CD14-positive monocyte (primary cell): Measurements from ENCODE around the gene P2RX3. TPM values are rescaled to one million over a fixed set of nuclear protein-coding genes. Genes with fewer than 3 reads are reported as not detected.

ENCODE experiments used
- DNase-seq, 3 donors: peaks; one replicate each; pipeline ENCODE4 v3.0.0-alpha.2; 2011 to 2022
- H2AFZ ChIP-seq: 2 replicates; pipeline ENCODE4 v1.6.0; 2012; ENCODE audit warnings: mild to moderate bottlenecking, low read depth, low read length, inconsistent platforms; ENCODE audit not compliant: insufficient read depth, poor library complexity, severe bottlenecking
- H3K27ac ChIP-seq, 2 donors: 1 replicate in 1 of 2; 2 replicates in 1 of 2; pipeline ENCODE4 v1.5.1; 2012 to 2013; ENCODE audit warnings: low read length in 2 of 2, control low read depth in 1 of 2, inconsistent platforms in 1 of 2, low read depth in 1 of 2, mild to moderate bottlenecking in 1 of 2
- H3K27me3 ChIP-seq, 2 donors: one replicate each; pipeline versions ENCODE4 v1.6.0 to v1.6.1; 2011 to 2013; ENCODE audit warnings: low read length in 2 of 2; ENCODE audit not compliant: control insufficient read depth in 2 of 2, insufficient read depth in 2 of 2
- H3K36me3 ChIP-seq, 2 donors: replicated peaks in 1 of 2; 1 replicate in 1 of 2; 2 replicates in 1 of 2; pipeline versions ENCODE4 v1.5.1 to v1.6.1; 2012 to 2013; ENCODE audit warnings: low read length in 2 of 2, control low read depth in 1 of 2, inconsistent platforms in 1 of 2, mild to moderate bottlenecking in 1 of 2; ENCODE audit not compliant: insufficient read depth in 2 of 2, control insufficient read depth in 1 of 2
- H3K4me1 ChIP-seq, 2 donors: 1 replicate in 1 of 2; 2 replicates in 1 of 2; pipeline versions ENCODE4 v1.5.1 to v1.6.1; 2012 to 2013; ENCODE audit warnings: low read length in 2 of 2, control low read depth in 1 of 2, inconsistent platforms in 1 of 2, mild to moderate bottlenecking in 1 of 2, moderate library complexity in 1 of 2; ENCODE audit not compliant: insufficient read depth in 2 of 2, control insufficient read depth in 1 of 2
- H3K4me2 ChIP-seq: replicated peaks from 2 replicates; pipeline ENCODE3; 2012; ENCODE audit warnings: low read length, moderate library complexity, mild to moderate bottlenecking; ENCODE audit not compliant: poor library complexity, severe bottlenecking; ENCODE audit errors: extremely low read depth
- H3K4me3 ChIP-seq, 3 experiments: fragments of 200-600 bp in 1 of 3; sonication (generic) in 1 of 3; replicated peaks in 1 of 3; 1 replicate in 2 of 3; 2 replicates in 1 of 3; pipeline ENCODE4 v1.5.1; 2011 to 2013; ENCODE audit warnings: low read length in 3 of 3, mild to moderate bottlenecking in 3 of 3, control low read depth in 2 of 3, low read depth in 2 of 3, inconsistent platforms in 1 of 3, moderate library complexity in 1 of 3
- H3K79me2 ChIP-seq: 2 replicates; pipeline ENCODE4 v1.6.0; 2012; ENCODE audit warnings: mild to moderate bottlenecking, control low read depth, inconsistent platforms, low read length, moderate library complexity; ENCODE audit not compliant: insufficient read depth
- H3K9ac ChIP-seq: 2 replicates; pipeline ENCODE4 v1.6.0; 2017; ENCODE audit warnings: low read length, mild to moderate bottlenecking; ENCODE audit not compliant: insufficient read depth, poor library complexity, severe bottlenecking
- H3K9me3 ChIP-seq, 2 donors: replicated peaks in 1 of 2; 1 replicate in 1 of 2; 2 replicates in 1 of 2; pipeline versions ENCODE4 v1.5.1 to v1.6.1; 2012 to 2013; ENCODE audit warnings: low read length in 2 of 2, control low read depth in 1 of 2; ENCODE audit not compliant: control insufficient read depth in 1 of 2, insufficient read depth in 1 of 2
- H4K20me1 ChIP-seq: 2 replicates; pipeline ENCODE4 v1.6.0; 2012; ENCODE audit warnings: mild to moderate bottlenecking, low read length, control low read depth, moderate library complexity; ENCODE audit not compliant: insufficient read depth
- H3K27ac Mint-ChIP-seq, 7 donors: one replicate each; pipeline ENCODE4 v1.8.0; 2020; ENCODE audit warnings: mild to moderate bottlenecking in 7 of 7, mixed read lengths in 7 of 7, moderate library complexity in 6 of 7, inconsistent platforms in 2 of 7
- H3K27me3 Mint-ChIP-seq, 3 donors: one replicate each; pipeline ENCODE4 v1.8.0; 2021 to 2022; ENCODE audit warnings: low read depth in 3 of 3, mild to moderate bottlenecking in 3 of 3, mixed read lengths in 3 of 3, moderate library complexity in 3 of 3, inconsistent platforms in 1 of 3
- H3K36me3 Mint-ChIP-seq, 2 donors: one replicate each; pipeline ENCODE4 v1.8.0; 2020; ENCODE audit warnings: mixed read lengths in 2 of 2, inconsistent platforms in 1 of 2, mild to moderate bottlenecking in 1 of 2
- H3K4me1 Mint-ChIP-seq: one replicate; pipeline ENCODE4 v1.8.0; 2020; ENCODE audit warnings: mild to moderate bottlenecking, mixed read lengths
- H3K4me3 Mint-ChIP-seq, 2 donors: one replicate each; pipeline ENCODE4 v1.8.0; 2020; ENCODE audit warnings: mild to moderate bottlenecking in 2 of 2, mixed read lengths in 2 of 2, moderate library complexity in 1 of 2
- H3K9me3 Mint-ChIP-seq, 7 donors: one replicate each; pipeline ENCODE4 v1.8.0; 2020 to 2022; ENCODE audit warnings: mixed read lengths in 7 of 7, mild to moderate bottlenecking in 6 of 7, moderate library complexity in 6 of 7, inconsistent platforms in 2 of 7
- WGBS: methylation state at CpG from one replicate; pipeline ENCODE4 v1.1.5; 2013; ENCODE audit warnings: missing lambda C conversion rate; ENCODE audit not compliant: insufficient coverage; 5-methylcytosine and 5-hydroxymethylcytosine counted together
- intact Hi-C, 2 donors: fragments of 100-400 bp; cut with micrococcal nuclease; formaldehyde crosslinking; loops; one replicate each; pipeline versions ENCODE4 v1.15.0 to v1.15.1; 2023
- polyA plus RNA-seq, 3 donors: library from polyadenylated mRNA; depleted of rRNA in 1 of 3; unstranded in 2 of 3; stranded (reverse) in 1 of 3; fragments of 300-500 nt in 2 of 3; fragments of >200 nt in 1 of 3; fragmentation: Illumina TruSeq in 2 of 3; gene quantifications; 1 replicate in 2 of 3; 2 replicates in 1 of 3; pipeline ENCODE4 v1.2.3, GENCODE V29; 2012 to 2021
- TF ChIP-seq, protein P1 (sequence below): fragments of 200-600 bp; IDR thresholded peaks from one replicate; pipeline ENCODE4 v1.8.0; 2022; ENCODE audit warnings: antibody characterized with exemption, mild to moderate bottlenecking

P2RX3 gene
- polyA plus RNA-seq, 3 donors: not detected

DNA sequence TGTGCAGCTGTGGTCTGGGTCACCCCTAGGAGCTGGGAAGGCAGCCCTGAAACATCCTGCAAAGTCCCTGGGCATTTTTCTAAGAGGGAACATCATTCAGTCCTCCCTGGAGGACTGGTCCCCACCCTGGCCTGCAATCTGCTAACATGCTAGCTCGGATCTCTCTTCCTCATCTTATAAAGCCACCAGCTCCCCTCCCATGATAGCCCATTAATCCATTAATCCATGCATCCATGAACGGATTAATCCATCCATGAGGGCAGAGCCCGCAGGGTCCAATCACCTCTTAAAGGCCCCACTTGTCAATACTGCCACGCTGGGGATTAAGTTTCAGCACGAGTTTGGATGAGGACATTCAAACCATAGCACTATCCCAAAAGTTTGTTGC, 30.7 kb downstream of the P2RX3 start:
- Mint-ChIP-seq H3K4me1 (peaks cover 8% of the 10 kb centered on the region), H3K4me3 (no peak overlapping the region), H3K36me3 (no peaks in the 10 kb centered on the region), H3K9me3 (peaks cover 0 to 6% (median 0%) of the 10 kb centered on the region in 7 donors), H3K27me3 (peaks cover 2 to 5% (median 3%) of the 10 kb centered on the region in 3 donors), H3K27ac (no peak overlapping the region)
- Histone ChIP-seq H3K27me3 (no peaks in the 10 kb centered on the region), H3K4me2 (no peak overlapping the region), H3K27ac (no peak overlapping the region), H3K4me1 (peaks cover 7 to 8% of the 10 kb centered on the region in 2 donors), H3K79me2 (no peaks in the 10 kb centered on the region), H4K20me1 (no peaks in the 10 kb centered on the region), H3K9me3 (no peaks in the 10 kb centered on the region), H3K36me3 (no peaks in the 10 kb centered on the region), H2AFZ (no peak overlapping the region), H3K9ac (no peak overlapping the region), H3K4me3 (no peak overlapping the region)
- intact Hi-C loops: no loop called here
- WGBS: 81% methylated on average over 5 of the region's 5 CpGs
- no peak for DNase-seq
- TF ChIP-seq, protein P1, sequence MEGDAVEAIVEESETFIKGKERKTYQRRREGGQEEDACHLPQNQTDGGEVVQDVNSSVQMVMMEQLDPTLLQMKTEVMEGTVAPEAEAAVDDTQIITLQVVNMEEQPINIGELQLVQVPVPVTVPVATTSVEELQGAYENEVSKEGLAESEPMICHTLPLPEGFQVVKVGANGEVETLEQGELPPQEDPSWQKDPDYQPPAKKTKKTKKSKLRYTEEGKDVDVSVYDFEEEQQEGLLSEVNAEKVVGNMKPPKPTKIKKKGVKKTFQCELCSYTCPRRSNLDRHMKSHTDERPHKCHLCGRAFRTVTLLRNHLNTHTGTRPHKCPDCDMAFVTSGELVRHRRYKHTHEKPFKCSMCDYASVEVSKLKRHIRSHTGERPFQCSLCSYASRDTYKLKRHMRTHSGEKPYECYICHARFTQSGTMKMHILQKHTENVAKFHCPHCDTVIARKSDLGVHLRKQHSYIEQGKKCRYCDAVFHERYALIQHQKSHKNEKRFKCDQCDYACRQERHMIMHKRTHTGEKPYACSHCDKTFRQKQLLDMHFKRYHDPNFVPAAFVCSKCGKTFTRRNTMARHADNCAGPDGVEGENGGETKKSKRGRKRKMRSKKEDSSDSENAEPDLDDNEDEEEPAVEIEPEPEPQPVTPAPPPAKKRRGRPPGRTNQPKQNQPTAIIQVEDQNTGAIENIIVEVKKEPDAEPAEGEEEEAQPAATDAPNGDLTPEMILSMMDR: no peak

DNA sequence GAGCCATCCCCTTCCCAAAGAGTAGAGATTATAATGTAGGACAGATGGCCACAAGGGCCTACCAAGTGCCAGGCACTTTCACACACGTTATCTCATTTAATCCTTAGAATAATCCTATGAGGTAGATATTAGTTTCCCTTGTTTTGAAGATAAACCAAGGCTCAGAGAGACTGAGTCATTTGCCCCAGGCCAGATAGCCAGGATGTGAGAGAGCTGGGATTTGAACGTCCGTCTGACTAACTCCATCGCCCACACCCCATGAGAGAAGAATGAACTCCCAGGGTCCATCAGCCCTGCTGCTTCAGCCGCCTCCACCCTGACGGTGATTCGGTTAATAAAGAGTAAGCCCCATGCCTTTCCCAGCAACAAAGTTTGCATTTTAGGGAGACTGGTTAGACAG, 32.1 kb downstream of the P2RX3 start:
- peaks cover 7 to 8% of the 10 kb centered on the region in 2 donors for H3K4me1 ChIP-seq
- TF ChIP-seq, protein P1: no peak
- H3K36me3 ChIP-seq: no peaks in the 10 kb centered on the region
- H3K9ac ChIP-seq: no peak overlapping the region
- no peaks in the 10 kb centered on the region for H3K79me2 ChIP-seq
- no peaks in the 10 kb centered on the region for H3K9me3 ChIP-seq
- H3K4me2 ChIP-seq: no peak overlapping the region
- H3K27me3 ChIP-seq: no peaks in the 10 kb centered on the region
- Mint-ChIP-seq H3K4me1 (peaks cover 8% of the 10 kb centered on the region), H3K9me3 (peaks cover 0 to 5% (median 0%) of the 10 kb centered on the region in 7 donors), H3K36me3 (no peaks in the 10 kb centered on the region), H3K27ac (no peak overlapping the region), H3K27me3 (peaks cover 2 to 5% (median 3%) of the 10 kb centered on the region in 3 donors), H3K4me3 (no peak overlapping the region)
- H3K27ac ChIP-seq: no peak overlapping the region
- DNase-seq: no peak
- H4K20me1 ChIP-seq: no peaks in the 10 kb centered on the region
- intact Hi-C loops: no loop called here
- no peak overlapping the region for H3K4me3 ChIP-seq
- 100% methylated on average over 4 of the region's 7 CpGs for WGBS
- H2AFZ ChIP-seq: no peak overlapping the region
